ENCODE data around the gene KCNK13.

DNA sequence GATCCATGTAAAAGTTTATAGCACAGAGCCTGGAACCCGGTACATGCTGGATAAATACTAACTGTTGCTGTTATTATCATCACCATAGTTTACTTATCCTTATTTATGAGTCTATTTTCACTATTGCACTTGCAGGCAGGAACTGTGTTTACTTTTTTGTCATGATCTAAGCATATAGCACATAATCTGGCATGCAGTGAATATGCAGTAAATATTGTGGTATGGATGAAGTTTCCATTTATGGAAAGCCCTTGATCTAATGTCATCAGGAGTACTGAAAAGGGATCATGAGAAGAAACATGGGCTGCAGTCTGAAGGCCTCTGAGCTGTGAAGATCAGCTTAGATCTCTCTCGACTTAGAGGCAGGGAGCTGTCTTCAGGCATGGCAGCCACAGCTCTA is 91.6 kb downstream of the KCNK13 start:
- TF ChIP-seq, protein P1, sequence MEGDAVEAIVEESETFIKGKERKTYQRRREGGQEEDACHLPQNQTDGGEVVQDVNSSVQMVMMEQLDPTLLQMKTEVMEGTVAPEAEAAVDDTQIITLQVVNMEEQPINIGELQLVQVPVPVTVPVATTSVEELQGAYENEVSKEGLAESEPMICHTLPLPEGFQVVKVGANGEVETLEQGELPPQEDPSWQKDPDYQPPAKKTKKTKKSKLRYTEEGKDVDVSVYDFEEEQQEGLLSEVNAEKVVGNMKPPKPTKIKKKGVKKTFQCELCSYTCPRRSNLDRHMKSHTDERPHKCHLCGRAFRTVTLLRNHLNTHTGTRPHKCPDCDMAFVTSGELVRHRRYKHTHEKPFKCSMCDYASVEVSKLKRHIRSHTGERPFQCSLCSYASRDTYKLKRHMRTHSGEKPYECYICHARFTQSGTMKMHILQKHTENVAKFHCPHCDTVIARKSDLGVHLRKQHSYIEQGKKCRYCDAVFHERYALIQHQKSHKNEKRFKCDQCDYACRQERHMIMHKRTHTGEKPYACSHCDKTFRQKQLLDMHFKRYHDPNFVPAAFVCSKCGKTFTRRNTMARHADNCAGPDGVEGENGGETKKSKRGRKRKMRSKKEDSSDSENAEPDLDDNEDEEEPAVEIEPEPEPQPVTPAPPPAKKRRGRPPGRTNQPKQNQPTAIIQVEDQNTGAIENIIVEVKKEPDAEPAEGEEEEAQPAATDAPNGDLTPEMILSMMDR (conservative IDR thresholded peaks at IDR 0.05; ENCODE audit: low read depth in 2 of 2), result no peak
- no peak for TF ChIP-seq POLR2AphosphoS5 (IDR thresholded peaks at IDR 0.05; ENCODE audit: low read depth)
- TF ChIP-seq EZH2 (IDR thresholded peaks at IDR 0.05; ENCODE audit: low read depth, unreplicated experiment), result no peak
- TF ChIP-seq, protein P2, sequence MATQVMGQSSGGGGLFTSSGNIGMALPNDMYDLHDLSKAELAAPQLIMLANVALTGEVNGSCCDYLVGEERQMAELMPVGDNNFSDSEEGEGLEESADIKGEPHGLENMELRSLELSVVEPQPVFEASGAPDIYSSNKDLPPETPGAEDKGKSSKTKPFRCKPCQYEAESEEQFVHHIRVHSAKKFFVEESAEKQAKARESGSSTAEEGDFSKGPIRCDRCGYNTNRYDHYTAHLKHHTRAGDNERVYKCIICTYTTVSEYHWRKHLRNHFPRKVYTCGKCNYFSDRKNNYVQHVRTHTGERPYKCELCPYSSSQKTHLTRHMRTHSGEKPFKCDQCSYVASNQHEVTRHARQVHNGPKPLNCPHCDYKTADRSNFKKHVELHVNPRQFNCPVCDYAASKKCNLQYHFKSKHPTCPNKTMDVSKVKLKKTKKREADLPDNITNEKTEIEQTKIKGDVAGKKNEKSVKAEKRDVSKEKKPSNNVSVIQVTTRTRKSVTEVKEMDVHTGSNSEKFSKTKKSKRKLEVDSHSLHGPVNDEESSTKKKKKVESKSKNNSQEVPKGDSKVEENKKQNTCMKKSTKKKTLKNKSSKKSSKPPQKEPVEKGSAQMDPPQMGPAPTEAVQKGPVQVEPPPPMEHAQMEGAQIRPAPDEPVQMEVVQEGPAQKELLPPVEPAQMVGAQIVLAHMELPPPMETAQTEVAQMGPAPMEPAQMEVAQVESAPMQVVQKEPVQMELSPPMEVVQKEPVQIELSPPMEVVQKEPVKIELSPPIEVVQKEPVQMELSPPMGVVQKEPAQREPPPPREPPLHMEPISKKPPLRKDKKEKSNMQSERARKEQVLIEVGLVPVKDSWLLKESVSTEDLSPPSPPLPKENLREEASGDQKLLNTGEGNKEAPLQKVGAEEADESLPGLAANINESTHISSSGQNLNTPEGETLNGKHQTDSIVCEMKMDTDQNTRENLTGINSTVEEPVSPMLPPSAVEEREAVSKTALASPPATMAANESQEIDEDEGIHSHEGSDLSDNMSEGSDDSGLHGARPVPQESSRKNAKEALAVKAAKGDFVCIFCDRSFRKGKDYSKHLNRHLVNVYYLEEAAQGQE (IDR thresholded peaks at IDR 0.05; ENCODE audit: unreplicated experiment), result no peak
- no peak for TF ChIP-seq JUNB (IDR thresholded peaks at IDR 0.05; ENCODE audit: unreplicated experiment)
- no peak for TF ChIP-seq ZNF114 (CRISPR knock-in tag; IDR thresholded peaks at IDR 0.05)
- no peak for TF ChIP-seq STAT1 (IDR thresholded peaks at IDR 0.05; ENCODE audit: unreplicated experiment)
- TF ChIP-seq, protein P3, sequence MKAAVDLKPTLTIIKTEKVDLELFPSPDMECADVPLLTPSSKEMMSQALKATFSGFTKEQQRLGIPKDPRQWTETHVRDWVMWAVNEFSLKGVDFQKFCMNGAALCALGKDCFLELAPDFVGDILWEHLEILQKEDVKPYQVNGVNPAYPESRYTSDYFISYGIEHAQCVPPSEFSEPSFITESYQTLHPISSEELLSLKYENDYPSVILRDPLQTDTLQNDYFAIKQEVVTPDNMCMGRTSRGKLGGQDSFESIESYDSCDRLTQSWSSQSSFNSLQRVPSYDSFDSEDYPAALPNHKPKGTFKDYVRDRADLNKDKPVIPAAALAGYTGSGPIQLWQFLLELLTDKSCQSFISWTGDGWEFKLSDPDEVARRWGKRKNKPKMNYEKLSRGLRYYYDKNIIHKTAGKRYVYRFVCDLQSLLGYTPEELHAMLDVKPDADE (IDR thresholded peaks at IDR 0.05), result no peak

All from GM23338 (cell line).